GM18526 (cell line): ENCODE results near the gene CASR.

Experiments used
- POLR2A ChIP-seq: IDR thresholded peaks from 3 replicates; pipeline ENCODE4 v1.6.1; 2011; ENCODE audit not compliant: insufficient read length; ENCODE audit errors: extremely low read depth

Gene CASR

GRCh38 chr3:122183521-122183892 lies at the start of gene CASR:
Gene CASR, plus strand, starts transcription at chr3:122183668. Its CDS starts 70,522 bp downstream, at chr3:122254190.
- TF ChIP-seq POLR2A = no peak

GRCh38 chr3:122146466-122146865 lies 37.0 kb upstream of the CASR start:
- TF ChIP-seq POLR2A = no peak

- no peak for TF ChIP-seq POLR2A
These were observed 34.4 kb upstream of the CASR start for GRCh38 chr3:122148941-122149627.

GRCh38 chr3:122151480-122151879 lies 32.0 kb upstream of the CASR start:
- TF ChIP-seq POLR2A = no peak

- TF ChIP-seq POLR2A = no peak
These were observed 15.8 kb upstream of the CASR start for GRCh38 chr3:122167630-122168029.

- TF ChIP-seq POLR2A = no peak
These were observed 15.4 kb upstream of the CASR start for GRCh38 chr3:122168044-122168443.

GRCh38 chr3:122169911-122170310 lies 13.6 kb upstream of the CASR start:
- TF ChIP-seq POLR2A = no peak

GRCh38 chr3:122178711-122179110 lies 4.8 kb upstream of the CASR start:
- no peak for TF ChIP-seq POLR2A

GRCh38 chr3:122183893-122184590 lies 574 bp downstream of the CASR start:
- no peak for TF ChIP-seq POLR2A

GRCh38 chr3:122184591-122184929 lies 1.1 kb downstream of the CASR start:
- no peak for TF ChIP-seq POLR2A

- TF ChIP-seq POLR2A = no peak
These were observed 2.9 kb downstream of the CASR start for GRCh38 chr3:122186372-122186771.

GRCh38 chr3:122188737-122189136 lies 5.3 kb downstream of the CASR start:
- no peak for TF ChIP-seq POLR2A

GRCh38 chr3:122189357-122189756 lies 5.9 kb downstream of the CASR start:
- TF ChIP-seq POLR2A = no peak

GRCh38 chr3:122190525-122190924 lies 7.1 kb downstream of the CASR start:
- no peak for TF ChIP-seq POLR2A

- TF ChIP-seq POLR2A = no peak
These were observed 15.5 kb downstream of the CASR start for GRCh38 chr3:122198966-122199365.

- TF ChIP-seq POLR2A = no peak
These were observed 16.1 kb downstream of the CASR start for GRCh38 chr3:122199552-122199951.

- no peak for TF ChIP-seq POLR2A
These were observed 17.2 kb downstream of the CASR start for GRCh38 chr3:122200661-122201060.
